HepG2 (cell line): ENCODE measurements around the gene PCDHGC5. TPM values are rescaled to one million over a fixed set of nuclear protein-coding genes. Genes with fewer than 3 reads are reported as not detected.

Experiments
- ATAC-seq: fragments of 200-7000 bp; cut with Tn5 transposase; 3 replicates; pipeline ENCODE4 v1.9.1; 2020; ENCODE audit warnings: mild to moderate bottlenecking, moderate library complexity
- BruUV-seq: library from RNA; stranded (reverse); fragments of 400-500 nt; replicated peaks from 2 replicates; lab custom pipeline; 2021; lab: Mats Ljungman, UMichigan
- CTCF ChIA-PET: fragments of 300-600 bp; formaldehyde crosslinking; extraction: SDS; loops from one replicate; lab custom pipeline; 2021; ENCODE audit warnings: low total read pairs, inconsistent platforms, low intra/inter-chr PET ratio; lab: Yijun Ruan, JAX
- POLR2A ChIA-PET: fragments of 350-600 bp; sonication (Branson Sonifier 250); formaldehyde crosslinking; loops from one replicate; lab custom pipeline; 2020; ENCODE audit warnings: antibody characterized with exemption, inconsistent platforms; lab: Yijun Ruan, JAX
- DNase-seq: peaks from one replicate; pipeline ENCODE4 v3.0.0-alpha.2; 2015; ENCODE audit warnings: low spot score
- FAIRE-seq: peaks from 3 replicates; lab custom pipeline; 2011; peaks lifted over from hg19 to GRCh38; lab: Jason Lieb, UNC
- H2AFZ ChIP-seq: one replicate; pipeline ENCODE4 v1.6.1; 2011; ENCODE audit warnings: low read length, inconsistent platforms
- H3K27ac ChIP-seq: fragments of 300-600 bp; 3 replicates; pipeline ENCODE4 v1.8.0; 2011; ENCODE audit warnings: mixed run types, mild to moderate bottlenecking, mixed read lengths, low read length, inconsistent platforms; ENCODE audit not compliant: insufficient read depth; ENCODE audit errors: extremely low read length
- H3K27me3 ChIP-seq, 2 experiments: fragments of 200-600 bp in 1 of 2; 2 replicates in 1 of 2; 3 replicates in 1 of 2; pipeline versions ENCODE4 v1.6.0 to v1.8.0; 2011; ENCODE audit warnings: low read length in 2 of 2, mild to moderate bottlenecking in 2 of 2, moderate library complexity in 2 of 2, inconsistent platforms in 1 of 2; ENCODE audit not compliant: insufficient read depth in 2 of 2, control insufficient read depth in 1 of 2
- H3K36me3 ChIP-seq, 2 experiments: fragments of 200-600 bp in 1 of 2; replicated peaks in 1 of 2; 2 replicates in 1 of 2; 3 replicates in 1 of 2; pipeline versions ENCODE4 v1.5.1 to v1.8.0; 2011; ENCODE audit warnings: low read length in 2 of 2, inconsistent platforms in 1 of 2; ENCODE audit not compliant: insufficient read depth in 2 of 2, control insufficient read depth in 1 of 2
- H3K4me1 ChIP-seq: 2 replicates; pipeline ENCODE4 v1.5.1; 2012; ENCODE audit warnings: low read length, inconsistent platforms; ENCODE audit not compliant: insufficient read depth
- H3K4me2 ChIP-seq: 2 replicates; pipeline ENCODE4 v1.6.0; 2011; ENCODE audit warnings: low read depth, low read length, inconsistent platforms
- H3K4me3 ChIP-seq, 3 experiments: fragments of 200-600 bp in 1 of 3; sonication (generic), shearing (Covaris generic) in 1 of 3; replicated peaks in 1 of 3; 2 replicates each; pipeline ENCODE4 v1.5.1; 2011 to 2016; ENCODE audit warnings: low read length in 3 of 3, inconsistent platforms in 2 of 3, low read depth in 2 of 3, mild to moderate bottlenecking in 2 of 3, control low read depth in 1 of 3, mixed read lengths in 1 of 3; ENCODE audit not compliant: insufficient read depth in 1 of 3
- H3K79me2 ChIP-seq: one replicate; pipeline ENCODE4 v1.6.1; 2011; ENCODE audit warnings: low read length, inconsistent platforms; ENCODE audit not compliant: insufficient read depth
- H3K9ac ChIP-seq: 2 replicates; pipeline ENCODE4 v1.6.0; 2011; ENCODE audit warnings: mild to moderate bottlenecking, low read depth, low read length, inconsistent platforms; ENCODE audit not compliant: insufficient read depth
- H3K9me3 ChIP-seq: 2 replicates; pipeline ENCODE4 v1.5.1; 2012; ENCODE audit warnings: mild to moderate bottlenecking, low read length
- H4K20me1 ChIP-seq: 2 replicates; pipeline ENCODE4 v1.6.0; 2011; ENCODE audit warnings: inconsistent platforms, mild to moderate bottlenecking, low read length, moderate library complexity; ENCODE audit not compliant: insufficient read depth
- CAMTA2 ChIP-seq: sonication (generic); formaldehyde crosslinking; IDR thresholded peaks from 2 replicates; pipeline ENCODE4 v1.4.0; 2020; ENCODE audit warnings: mild to moderate bottlenecking, missing genetic modification reagents, borderline replicate concordance
- HNRNPLL ChIP-seq: fragments of 200-400 bp; formaldehyde crosslinking; IDR thresholded peaks from 2 replicates; pipeline ENCODE4 v1.6.1; 2017; ENCODE audit warnings: mild to moderate bottlenecking, low read depth, low read length; ENCODE audit not compliant: poor library complexity, severe bottlenecking
- KAT2B ChIP-seq: fragments of 150-350 bp; IDR thresholded peaks from 2 replicates; pipeline ENCODE4 v1.6.1; 2014; ENCODE audit warnings: low read depth, low read length, borderline replicate concordance
- MAFF ChIP-seq: IDR thresholded peaks from 2 replicates; pipeline ENCODE4 v1.6.1; 2011; ENCODE audit warnings: low read depth, low read length, improper control_type of control experiment
- NAIF1 ChIP-seq: sonication (generic); formaldehyde crosslinking; IDR thresholded peaks from 2 replicates; pipeline ENCODE4 v1.5.0; 2020; ENCODE audit warnings: mild to moderate bottlenecking, missing genetic modification reagents, borderline replicate concordance
- NPAS2 ChIP-seq: sonication (generic); formaldehyde crosslinking; IDR thresholded peaks from 2 replicates; pipeline ENCODE4 v1.8.0; 2022; ENCODE audit warnings: mild to moderate bottlenecking, missing genetic modification reagents, borderline replicate concordance
- PAWR ChIP-seq: sonication (generic); formaldehyde crosslinking; IDR thresholded peaks from 2 replicates; pipeline ENCODE4 v1.4.0; 2020; ENCODE audit warnings: missing genetic modification reagents, mild to moderate bottlenecking, borderline replicate concordance
- PCBP1 ChIP-seq: fragments of 200-400 bp; formaldehyde crosslinking; IDR thresholded peaks from 2 replicates; pipeline ENCODE4 v1.6.1; 2017; ENCODE audit warnings: mild to moderate bottlenecking, low read depth, low read length, borderline replicate concordance
- TP53 ChIP-seq: sonication (generic); formaldehyde crosslinking; conservative IDR thresholded peaks from 2 replicates; pipeline ENCODE4 v1.4.0; 2020; ENCODE audit warnings: missing genetic modification reagents
- TRIM24 ChIP-seq: sonication (generic); formaldehyde crosslinking; IDR thresholded peaks from 2 replicates; pipeline ENCODE4 v1.8.0; 2022; ENCODE audit warnings: mild to moderate bottlenecking, missing genetic modification reagents
- ZNF256 ChIP-seq: sonication (generic); formaldehyde crosslinking; conservative IDR thresholded peaks from 2 replicates; pipeline ENCODE4 v1.4.0; 2020; ENCODE audit warnings: missing genetic modification reagents
- ZNF510 ChIP-seq: sonication (generic); formaldehyde crosslinking; IDR thresholded peaks from 2 replicates; pipeline ENCODE4 v1.4.0; 2020; ENCODE audit warnings: low read depth, mild to moderate bottlenecking, missing genetic modification reagents
- ZNF607 ChIP-seq: sonication (generic); formaldehyde crosslinking; IDR thresholded peaks from 2 replicates; pipeline ENCODE4 v1.5.1; 2020; ENCODE audit warnings: missing genetic modification reagents, mild to moderate bottlenecking, borderline replicate concordance
- ZSCAN12 ChIP-seq: sonication (generic); formaldehyde crosslinking; IDR thresholded peaks from 2 replicates; pipeline ENCODE4 v1.9.0; 2021; ENCODE audit warnings: mild to moderate bottlenecking, missing genetic modification reagents
- WGBS: methylation state at CpG from one replicate; pipeline ENCODE4 v1.1.6; 2017; ENCODE audit warnings: low lambda C conversion rate; 5-methylcytosine and 5-hydroxymethylcytosine counted together
- in situ Hi-C: cut with HindIII; loops from 2 replicates; pipeline ENCODE4 v1.10.0; 2017; ENCODE audit warnings: low pct_unique_long_range_greater_than_20kb; ENCODE audit not compliant: extremely low pct_ligation_motif_present
- intact Hi-C: fragments of 100-400 bp; cut with micrococcal nuclease; formaldehyde crosslinking; loops from one replicate; pipeline ENCODE4 v1.10.0; 2022; ENCODE audit not compliant: unreplicated experiment
- polyA plus RNA-seq, 8 experiments: library from polyadenylated mRNA; depleted of rRNA in 3 of 8; stranded (reverse) in 7 of 8; unstranded in 1 of 8; fragments of >200 nt; fragmentation: Illumina TruSeq in 4 of 8; extraction: Trizol in 4 of 8; gene quantifications; 2 replicates each; pipeline versions ENCODE4 v1.2.1 to v1.2.3, GENCODE V29; 2011 to 2016; ENCODE audit warnings: low read depth in 4 of 8, missing spikeins in 1 of 8, mixed read lengths in 1 of 8; ENCODE audit not compliant: insufficient read depth in 1 of 8
- total RNA-seq, 5 experiments: library from RNA; depleted of rRNA; stranded (reverse); fragments of >200 nt; fragmentation: Illumina TruSeq; extraction: Trizol; gene quantifications; 2 replicates each; pipeline ENCODE4 v1.2.3, GENCODE V29; 2016; ENCODE audit warnings: low read depth in 1 of 5
- TF ChIP-seq, protein P1 (sequence below): sonication (generic); formaldehyde crosslinking; IDR thresholded peaks from 2 replicates; pipeline ENCODE4 v1.4.0; 2020; ENCODE audit warnings: missing genetic modification reagents, borderline replicate concordance
- TF ChIP-seq, protein P2 (sequence below): sonication (generic); formaldehyde crosslinking; IDR thresholded peaks from 2 replicates; pipeline ENCODE4 v1.8.1; 2023; ENCODE audit warnings: mild to moderate bottlenecking, missing genetic modification reagents
- TF ChIP-seq, protein P3 (sequence below): conservative IDR thresholded peaks from 2 replicates; pipeline ENCODE4 v1.6.1; 2018; ENCODE audit warnings: missing genetic modification reagents

The PCDHGC5 gene
- total and polyA plus RNA-seq, 2 of the 13 experiments (the other 11 are each of a cell fraction or from before 2014, with no cell fraction given), result 0.03 TPM; not detected in 1

DNA sequence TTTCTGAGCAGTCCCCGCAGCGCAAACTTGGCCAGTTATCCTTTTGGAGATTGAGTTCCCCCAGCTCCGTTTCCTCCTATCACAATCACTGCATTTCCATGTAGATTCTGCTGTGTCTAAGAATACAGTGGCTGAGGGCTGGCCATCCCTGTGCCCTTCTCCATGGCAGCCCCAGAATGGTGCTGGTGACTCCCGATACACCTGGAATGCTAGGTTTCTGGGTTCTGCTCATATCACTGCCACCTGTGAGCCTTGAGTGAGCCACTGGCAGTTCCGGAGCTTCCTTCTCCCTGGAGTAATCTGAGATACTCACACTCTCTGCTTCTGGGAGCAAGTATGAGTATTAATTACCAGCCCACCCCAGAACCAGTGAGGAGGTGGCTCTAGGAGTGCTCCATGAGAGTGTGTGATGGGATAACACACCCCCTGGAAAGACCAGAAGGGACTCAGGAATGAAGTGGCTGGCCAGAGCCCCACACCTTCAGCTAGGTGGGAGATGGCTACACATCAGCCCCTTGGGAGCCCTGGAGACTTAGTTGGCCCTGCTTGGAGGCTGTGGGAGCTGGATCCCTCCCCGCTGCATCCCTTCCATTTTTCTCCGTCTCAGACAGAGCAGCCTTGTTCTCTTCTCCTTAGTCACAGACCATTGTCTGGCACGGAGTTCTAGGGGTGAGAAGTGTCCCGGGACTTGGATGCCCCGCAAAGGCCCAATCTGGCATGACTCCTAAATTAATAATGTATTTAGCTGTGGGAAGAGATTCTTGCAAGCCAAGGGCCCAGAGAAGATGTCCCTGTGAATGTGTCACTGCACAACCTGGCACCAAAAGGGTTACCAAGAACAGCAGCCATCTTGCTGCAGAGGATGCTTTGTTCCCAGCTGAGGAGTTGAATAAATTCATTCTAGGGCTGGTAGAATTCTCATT is 4.9 kb downstream of the PCDHGC5 start:
- H3K9me3 ChIP-seq, result no peaks in the 10 kb centered on the region
- no peak overlapping the region for H2AFZ ChIP-seq
- no peak for ATAC-seq
- H3K4me1 ChIP-seq, result no peaks in the 10 kb centered on the region
- H3K9ac ChIP-seq, result no peak overlapping the region
- no peak for DNase-seq
- intact Hi-C loops, result no loop called here
- no peak for FAIRE-seq
- 48% methylated on average over 8 of the region's 10 CpGs for WGBS
- in situ Hi-C loops, result no loop called here
- H4K20me1 ChIP-seq, result no peaks in the 10 kb centered on the region
- no peak overlapping the region for H3K27ac ChIP-seq
- H3K36me3 ChIP-seq, result no peaks in the 10 kb centered on the region
- ChIA-PET POLR2A (no interaction called here), CTCF (no interaction called here)
- TF ChIP-seq, protein P1, sequence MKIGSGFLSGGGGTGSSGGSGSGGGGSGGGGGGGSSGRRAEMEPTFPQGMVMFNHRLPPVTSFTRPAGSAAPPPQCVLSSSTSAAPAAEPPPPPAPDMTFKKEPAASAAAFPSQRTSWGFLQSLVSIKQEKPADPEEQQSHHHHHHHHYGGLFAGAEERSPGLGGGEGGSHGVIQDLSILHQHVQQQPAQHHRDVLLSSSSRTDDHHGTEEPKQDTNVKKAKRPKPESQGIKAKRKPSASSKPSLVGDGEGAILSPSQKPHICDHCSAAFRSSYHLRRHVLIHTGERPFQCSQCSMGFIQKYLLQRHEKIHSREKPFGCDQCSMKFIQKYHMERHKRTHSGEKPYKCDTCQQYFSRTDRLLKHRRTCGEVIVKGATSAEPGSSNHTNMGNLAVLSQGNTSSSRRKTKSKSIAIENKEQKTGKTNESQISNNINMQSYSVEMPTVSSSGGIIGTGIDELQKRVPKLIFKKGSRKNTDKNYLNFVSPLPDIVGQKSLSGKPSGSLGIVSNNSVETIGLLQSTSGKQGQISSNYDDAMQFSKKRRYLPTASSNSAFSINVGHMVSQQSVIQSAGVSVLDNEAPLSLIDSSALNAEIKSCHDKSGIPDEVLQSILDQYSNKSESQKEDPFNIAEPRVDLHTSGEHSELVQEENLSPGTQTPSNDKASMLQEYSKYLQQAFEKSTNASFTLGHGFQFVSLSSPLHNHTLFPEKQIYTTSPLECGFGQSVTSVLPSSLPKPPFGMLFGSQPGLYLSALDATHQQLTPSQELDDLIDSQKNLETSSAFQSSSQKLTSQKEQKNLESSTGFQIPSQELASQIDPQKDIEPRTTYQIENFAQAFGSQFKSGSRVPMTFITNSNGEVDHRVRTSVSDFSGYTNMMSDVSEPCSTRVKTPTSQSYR (CRISPR knock-in tag), result no peak
- TF ChIP-seq ZSCAN12 (no peak), TP53 (CRISPR knock-in tag) (no peak), MAFF (no peak), CAMTA2 (CRISPR knock-in tag) (no peak), ZNF256 (CRISPR knock-in tag) (no peak), KAT2B (no peak), ZNF607 (CRISPR knock-in tag) (no peak), NPAS2 (CRISPR knock-in tag) (no peak), ZNF510 (CRISPR knock-in tag) (no peak), TRIM24 (CRISPR knock-in tag) (no peak), PCBP1 (no peak), HNRNPLL (no peak), PAWR (no peak), NAIF1 (no peak)
- TF ChIP-seq, protein P2, sequence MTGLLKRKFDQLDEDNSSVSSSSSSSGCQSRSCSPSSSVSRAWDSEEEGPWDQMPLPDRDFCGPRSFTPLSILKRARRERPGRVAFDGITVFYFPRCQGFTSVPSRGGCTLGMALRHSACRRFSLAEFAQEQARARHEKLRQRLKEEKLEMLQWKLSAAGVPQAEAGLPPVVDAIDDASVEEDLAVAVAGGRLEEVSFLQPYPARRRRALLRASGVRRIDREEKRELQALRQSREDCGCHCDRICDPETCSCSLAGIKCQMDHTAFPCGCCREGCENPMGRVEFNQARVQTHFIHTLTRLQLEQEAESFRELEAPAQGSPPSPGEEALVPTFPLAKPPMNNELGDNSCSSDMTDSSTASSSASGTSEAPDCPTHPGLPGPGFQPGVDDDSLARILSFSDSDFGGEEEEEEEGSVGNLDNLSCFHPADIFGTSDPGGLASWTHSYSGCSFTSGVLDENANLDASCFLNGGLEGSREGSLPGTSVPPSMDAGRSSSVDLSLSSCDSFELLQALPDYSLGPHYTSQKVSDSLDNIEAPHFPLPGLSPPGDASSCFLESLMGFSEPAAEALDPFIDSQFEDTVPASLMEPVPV, result no peak
- TF ChIP-seq, protein P3, sequence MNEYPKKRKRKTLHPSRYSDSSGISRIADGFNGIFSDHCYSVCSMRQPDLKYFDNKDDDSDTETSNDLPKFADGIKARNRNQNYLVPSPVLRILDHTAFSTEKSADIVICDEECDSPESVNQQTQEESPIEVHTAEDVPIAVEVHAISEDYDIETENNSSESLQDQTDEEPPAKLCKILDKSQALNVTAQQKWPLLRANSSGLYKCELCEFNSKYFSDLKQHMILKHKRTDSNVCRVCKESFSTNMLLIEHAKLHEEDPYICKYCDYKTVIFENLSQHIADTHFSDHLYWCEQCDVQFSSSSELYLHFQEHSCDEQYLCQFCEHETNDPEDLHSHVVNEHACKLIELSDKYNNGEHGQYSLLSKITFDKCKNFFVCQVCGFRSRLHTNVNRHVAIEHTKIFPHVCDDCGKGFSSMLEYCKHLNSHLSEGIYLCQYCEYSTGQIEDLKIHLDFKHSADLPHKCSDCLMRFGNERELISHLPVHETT (CRISPR knock-in tag), result no peak
- peaks cover 1 to 18% of the 10 kb centered on the region in 2 experiments; a peak in 2 of 5 replicates for H3K27me3 ChIP-seq
- H3K79me2 ChIP-seq, result no peaks in the 10 kb centered on the region
- no peak overlapping the region for H3K4me3 ChIP-seq
- no peak overlapping the region for H3K4me2 ChIP-seq
- no TSS peak for BruUV-seq
